WERI-Rb-1 (cell line): Measurements from ENCODE around the gene TAF4.

Experiments used
- DNase-seq: peaks from one replicate; pipeline ENCODE4 v3.0.0-alpha.2; 2020
- H3K27ac ChIP-seq: fragments of 250-450 bp; sonication (Bioruptor Pico); 2 replicates; pipeline ENCODE4 v1.5.1; 2020; ENCODE audit warnings: mild to moderate bottlenecking, moderate library complexity
- H3K27me3 ChIP-seq: fragments of 250-450 bp; sonication (Bioruptor Pico); 2 replicates; pipeline ENCODE4 v1.5.1; 2021; ENCODE audit warnings: mild to moderate bottlenecking, low read depth, moderate library complexity; ENCODE audit not compliant: insufficient read depth, severe bottlenecking
- H3K36me3 ChIP-seq: fragments of 250-450 bp; sonication (Bioruptor Pico); 2 replicates; pipeline ENCODE4 v1.5.1; 2020; ENCODE audit warnings: mild to moderate bottlenecking, moderate library complexity
- H3K4me3 ChIP-seq: 2 replicates; pipeline ENCODE4 v1.5.1; 2011; ENCODE audit warnings: low read depth, mild to moderate bottlenecking, control low read depth, low read length
- H3K9me3 ChIP-seq: fragments of 250-450 bp; sonication (Bioruptor Pico); 2 replicates; pipeline ENCODE4 v1.5.1; 2021; ENCODE audit warnings: mild to moderate bottlenecking, moderate library complexity; ENCODE audit not compliant: severe bottlenecking
- CTCF ChIP-seq: IDR thresholded peaks from 2 replicates; pipeline ENCODE4 v1.5.1; 2011; ENCODE audit warnings: low read depth, mild to moderate bottlenecking, control low read depth, inconsistent platforms, low read length

TAF4 gene

GRCh38 chr20:62040381-62040922 is 25.2 kb downstream of the TAF4 start:
- Histone ChIP-seq H3K27me3 (no peaks in the 10 kb centered on the region), H3K9me3 (no peaks in the 10 kb centered on the region), H3K4me3 (no peak overlapping the region), H3K36me3 (no peaks in the 10 kb centered on the region), H3K27ac (no peak overlapping the region)
- TF ChIP-seq CTCF, result no peak
- no peak for DNase-seq

GRCh38 chr20:62039738-62040137 is 25.9 kb downstream of the TAF4 start:
- Histone ChIP-seq H3K36me3 (no peaks in the 10 kb centered on the region), H3K27ac (no peak overlapping the region)
- no peak for DNase-seq

GRCh38 chr20:62032609-62033368 is 32.9 kb downstream of the TAF4 start:
- H3K27me3 ChIP-seq, result no peaks in the 10 kb centered on the region

More at GRCh38 chr20:62039738-62040137, 25.9 kb downstream of the TAF4 start:
- H3K27me3 ChIP-seq, result no peaks in the 10 kb centered on the region
- peaks cover 2% of the 10 kb centered on the region for H3K9me3 ChIP-seq
- H3K4me3 ChIP-seq, result no peak overlapping the region
- TF ChIP-seq CTCF, result no peak

GRCh38 chr20:62031462-62032092 is 34.1 kb downstream of the TAF4 start:
- no peak for TF ChIP-seq CTCF
- H3K36me3 ChIP-seq, result no peaks in the 10 kb centered on the region
- no peak for DNase-seq
- peaks cover 2% of the 10 kb centered on the region for H3K9me3 ChIP-seq
- no peak overlapping the region for H3K4me3 ChIP-seq
- H3K27me3 ChIP-seq, result no peaks in the 10 kb centered on the region
- H3K27ac ChIP-seq, result no peak overlapping the region

More at GRCh38 chr20:62032609-62033368, 32.9 kb downstream of the TAF4 start:
- Histone ChIP-seq H3K27ac (no peak overlapping the region), H3K4me3 (no peak overlapping the region), H3K9me3 (peaks cover 2% of the 10 kb centered on the region), H3K36me3 (no peaks in the 10 kb centered on the region)
- no peak for DNase-seq
- no peak for TF ChIP-seq CTCF

- no peak overlapping the region for H3K4me3 ChIP-seq
- H3K27me3 ChIP-seq, result no peaks in the 10 kb centered on the region
- DNase-seq, result no peak
- no peak for TF ChIP-seq CTCF
- no peaks in the 10 kb centered on the region for H3K36me3 ChIP-seq
- H3K9me3 ChIP-seq, result peaks cover 2% of the 10 kb centered on the region
- H3K27ac ChIP-seq, result no peak overlapping the region
Measured at GRCh38 chr20:62030834-62031434, 34.7 kb downstream of the TAF4 start.
